Ectodermal cell (in vitro differentiated cells): ENCODE data around the gene UQCC2.

ENCODE experiments used
- H3K27ac ChIP-seq: 2 replicates; pipeline ENCODE4 v1.7.0; 2013; ENCODE audit warnings: mild to moderate bottlenecking, low read depth, low read length; ENCODE audit not compliant: insufficient read depth, poor library complexity, severe bottlenecking
- H3K27me3 ChIP-seq: 2 replicates; pipeline ENCODE4 v1.7.0; 2013; ENCODE audit warnings: mild to moderate bottlenecking, low read length; ENCODE audit not compliant: insufficient read depth, control insufficient read depth, poor library complexity, severe bottlenecking
- H3K36me3 ChIP-seq: one replicate; pipeline ENCODE4 v1.7.0; 2013; ENCODE audit warnings: low read length; ENCODE audit not compliant: control insufficient read depth, insufficient read depth
- H3K4me1 ChIP-seq: one replicate; pipeline ENCODE4 v1.7.0; 2013; ENCODE audit warnings: low read length; ENCODE audit not compliant: control insufficient read depth, insufficient read depth
- H3K4me3 ChIP-seq: 2 replicates; pipeline ENCODE4 v1.7.0; 2013; ENCODE audit warnings: low read depth, low read length, control low read depth; ENCODE audit not compliant: insufficient read depth
- H3K9me3 ChIP-seq: 2 replicates; pipeline ENCODE4 v1.7.0; 2013; ENCODE audit warnings: mild to moderate bottlenecking, low read length, moderate library complexity; ENCODE audit not compliant: control insufficient read depth
- WGBS, 2 experiments: methylation state at CpG; one replicate each; pipeline ENCODE4 v1.1.7; 2013; ENCODE audit warnings: missing lambda C conversion rate in 2 of 2; 5-methylcytosine and 5-hydroxymethylcytosine counted together

Gene UQCC2

DNA sequence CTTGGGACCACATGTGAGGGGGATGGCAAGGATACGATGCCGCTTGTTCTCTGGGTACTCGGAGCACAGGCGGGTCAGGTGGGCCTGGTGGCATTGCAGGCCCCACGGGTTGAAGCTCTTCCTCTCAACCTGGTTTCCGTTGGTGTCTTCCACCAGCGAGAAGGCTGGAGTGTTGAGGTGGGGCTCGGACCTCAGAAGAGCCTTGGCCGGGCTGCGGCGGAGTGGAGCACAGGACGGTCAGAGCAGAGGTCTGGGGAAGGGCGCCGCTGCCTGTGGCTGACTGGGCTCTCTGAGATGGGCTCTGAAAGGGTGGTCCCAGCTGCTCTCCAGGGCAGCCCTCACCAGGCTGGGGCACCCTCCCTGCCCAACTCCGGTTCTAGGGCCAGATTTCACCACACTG lies 15.2 kb upstream of the UQCC2 start:
- 95 to 97% methylated on average over 15 of the region's 15 CpGs for WGBS, 2 experiments
- no peaks in the 10 kb centered on the region for H3K36me3 ChIP-seq
- no peaks in the 10 kb centered on the region for H3K27me3 ChIP-seq

DNA sequence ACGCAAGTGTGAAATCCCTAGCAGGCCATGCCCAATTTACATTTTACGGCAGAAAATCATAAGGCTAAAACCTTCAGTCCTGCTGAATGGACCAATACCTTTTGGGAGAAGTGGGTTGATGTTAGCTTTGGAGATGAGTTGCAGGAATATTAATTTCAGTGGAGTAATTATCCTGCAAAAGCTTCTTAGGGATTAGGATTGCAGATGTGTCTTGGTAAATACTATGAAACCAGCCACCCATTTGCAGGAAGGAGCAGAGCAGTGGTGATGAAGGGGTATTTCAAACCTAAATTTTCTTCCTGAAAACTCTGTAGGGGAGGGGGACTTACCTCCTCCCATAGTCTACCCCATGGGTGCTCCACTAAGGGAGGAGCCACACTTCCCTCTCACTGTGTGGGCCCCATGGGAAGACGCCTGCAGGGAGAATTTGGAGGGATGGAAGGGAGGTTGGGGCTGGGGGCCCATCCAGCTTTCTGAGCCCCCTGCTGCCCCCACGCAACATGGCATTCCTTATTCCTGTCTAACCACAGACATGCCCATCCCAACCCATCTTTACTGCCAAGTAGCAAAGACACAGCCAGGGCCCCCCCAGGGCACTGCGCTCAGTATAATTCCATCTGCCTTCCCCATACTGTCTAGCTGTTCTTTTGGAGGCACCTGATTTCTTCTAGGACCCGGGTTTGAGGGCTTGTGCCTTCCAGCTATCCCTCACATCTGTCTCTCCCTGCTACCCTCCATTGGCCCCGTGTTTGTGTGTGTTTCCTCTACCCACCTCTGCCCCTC lies 14.6 kb upstream of the UQCC2 start:
- no peaks in the 10 kb centered on the region for H3K27me3 ChIP-seq

More for the DNA sequence above, 15.2 kb upstream of the UQCC2 start:
- Histone ChIP-seq H3K4me1 (no peaks in the 10 kb centered on the region), H3K27ac (no peak overlapping the region), H3K9me3 (no peaks in the 10 kb centered on the region), H3K4me3 (no peak overlapping the region)

DNA sequence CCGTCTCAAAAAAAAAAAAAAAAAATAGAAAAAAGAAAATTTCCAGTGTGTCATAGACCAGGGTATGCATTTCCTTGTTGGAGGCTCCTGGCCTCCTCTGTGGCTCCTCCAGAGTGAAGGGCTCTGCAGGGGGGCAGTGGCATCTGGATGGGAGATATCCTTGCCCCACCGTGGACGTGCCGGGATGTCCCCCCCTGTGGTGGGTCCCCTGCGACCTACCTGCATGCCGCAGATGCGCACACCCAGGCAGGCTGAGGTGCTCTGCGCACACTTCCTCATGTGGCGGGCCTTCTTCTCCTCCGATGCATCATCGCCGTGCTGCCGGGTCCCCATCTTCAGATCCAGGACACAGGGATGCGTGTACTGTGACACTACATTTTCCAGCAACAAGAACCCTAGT lies 13.7 kb upstream of the UQCC2 start:
- WGBS, 2 experiments: 88 to 94% methylated on average over 14 of the region's 14 CpGs
- Histone ChIP-seq H3K4me3 (no peak overlapping the region), H3K27me3 (no peaks in the 10 kb centered on the region), H3K4me1 (no peaks in the 10 kb centered on the region), H3K27ac (no peak overlapping the region), H3K9me3 (no peaks in the 10 kb centered on the region), H3K36me3 (no peaks in the 10 kb centered on the region)

More for the DNA sequence above, 14.6 kb upstream of the UQCC2 start:
- no peaks in the 10 kb centered on the region for H3K4me1 ChIP-seq
- no peak overlapping the region for H3K4me3 ChIP-seq
- no peak overlapping the region for H3K27ac ChIP-seq
- 86% methylated on average over 7 of the region's 7 CpGs for WGBS, 2 experiments
- H3K36me3 ChIP-seq: no peaks in the 10 kb centered on the region
- H3K9me3 ChIP-seq: no peaks in the 10 kb centered on the region

DNA sequence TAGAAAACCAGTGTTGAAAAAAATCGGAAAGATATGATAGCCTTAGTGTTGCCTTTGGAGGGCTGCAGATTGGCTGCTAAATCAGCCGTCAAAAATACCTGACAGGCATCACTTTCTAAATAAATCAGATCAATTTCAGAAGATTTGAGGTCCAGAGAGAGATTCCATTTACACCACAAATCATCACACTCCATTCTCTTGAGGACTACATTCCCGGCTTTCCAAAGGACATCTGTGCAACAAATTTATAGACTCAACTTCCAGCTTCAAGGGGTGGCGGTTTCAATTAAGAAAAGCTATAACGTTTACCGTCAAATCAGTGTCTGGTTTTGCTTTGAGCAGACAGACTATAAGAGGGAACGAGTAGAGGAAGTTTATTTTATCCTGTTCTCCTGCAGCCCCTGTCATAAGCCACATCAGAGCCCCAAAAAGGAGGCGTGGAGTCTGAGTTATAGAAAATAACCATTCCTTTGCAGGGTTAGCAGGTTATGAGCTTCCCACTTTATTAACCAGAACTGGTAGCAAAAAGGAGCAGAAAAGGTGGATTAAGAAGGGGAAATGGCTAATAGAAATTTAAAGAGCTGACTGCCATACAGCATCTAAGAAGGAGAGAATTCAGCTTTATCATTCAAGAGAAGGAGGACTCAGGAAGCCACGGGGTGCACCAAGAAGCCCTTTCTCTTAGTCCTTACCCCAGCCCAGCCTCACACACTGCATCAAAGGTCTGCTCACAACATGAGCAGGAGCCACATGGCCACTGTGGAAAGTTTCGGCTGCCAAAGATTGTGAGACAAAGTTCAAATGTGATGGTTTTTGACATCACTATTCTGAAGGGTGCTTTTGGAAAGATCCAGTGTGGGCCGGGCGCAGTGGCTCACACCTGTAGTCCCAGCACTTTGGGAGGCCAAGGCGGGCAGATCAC lies 12.9 kb upstream of the UQCC2 start:
- H3K9me3 ChIP-seq: no peaks in the 10 kb centered on the region
- 84 to 85% methylated on average over 13 of the region's 13 CpGs for WGBS, 2 experiments
- H3K36me3 ChIP-seq: no peaks in the 10 kb centered on the region
- no peak overlapping the region for H3K27ac ChIP-seq
- H3K4me3 ChIP-seq: no peak overlapping the region
- H3K27me3 ChIP-seq: no peaks in the 10 kb centered on the region
- no peaks in the 10 kb centered on the region for H3K4me1 ChIP-seq

DNA sequence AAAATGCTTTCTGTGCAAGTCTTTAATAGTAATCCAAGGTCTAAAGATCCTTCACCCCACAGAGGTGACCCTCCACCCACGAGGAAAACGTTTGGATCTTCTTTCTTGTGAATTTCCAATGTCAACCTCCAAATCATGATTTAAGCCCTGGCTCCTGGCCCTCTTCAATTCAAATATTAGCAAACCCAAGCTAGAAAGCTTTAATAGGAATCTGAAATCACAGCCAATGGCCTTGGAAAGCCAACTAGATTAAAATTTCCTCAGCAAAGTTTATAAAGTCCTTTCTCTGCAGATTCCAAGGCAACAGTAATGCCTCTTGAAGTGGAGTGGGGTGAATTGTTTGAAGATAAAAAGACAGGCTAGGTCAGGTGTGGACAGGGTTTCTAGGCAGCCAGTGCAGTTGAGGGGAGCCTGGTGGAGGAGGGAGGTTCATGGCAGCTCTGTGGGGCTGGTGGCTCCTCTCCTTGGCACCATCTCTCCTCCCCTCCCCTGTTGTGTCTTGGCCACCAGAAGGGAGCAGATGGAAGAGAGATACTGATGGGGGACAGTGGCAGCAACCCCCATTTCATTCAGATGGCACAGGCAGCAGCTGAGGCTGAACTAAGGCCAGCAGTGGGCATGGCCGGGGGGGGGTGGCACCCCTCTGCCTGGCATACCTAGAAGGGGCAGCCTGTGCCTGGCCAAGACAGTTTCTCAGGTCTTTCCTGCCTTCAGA lies 12.0 kb upstream of the UQCC2 start:
- no peaks in the 10 kb centered on the region for H3K4me1 ChIP-seq
- 90% methylated on average over 3 of the region's 3 CpGs for WGBS, 2 experiments
- H3K27ac ChIP-seq: no peak overlapping the region
- no peak overlapping the region for H3K4me3 ChIP-seq
- H3K27me3 ChIP-seq: no peaks in the 10 kb centered on the region
- H3K36me3 ChIP-seq: no peaks in the 10 kb centered on the region
- no peaks in the 10 kb centered on the region for H3K9me3 ChIP-seq

DNA sequence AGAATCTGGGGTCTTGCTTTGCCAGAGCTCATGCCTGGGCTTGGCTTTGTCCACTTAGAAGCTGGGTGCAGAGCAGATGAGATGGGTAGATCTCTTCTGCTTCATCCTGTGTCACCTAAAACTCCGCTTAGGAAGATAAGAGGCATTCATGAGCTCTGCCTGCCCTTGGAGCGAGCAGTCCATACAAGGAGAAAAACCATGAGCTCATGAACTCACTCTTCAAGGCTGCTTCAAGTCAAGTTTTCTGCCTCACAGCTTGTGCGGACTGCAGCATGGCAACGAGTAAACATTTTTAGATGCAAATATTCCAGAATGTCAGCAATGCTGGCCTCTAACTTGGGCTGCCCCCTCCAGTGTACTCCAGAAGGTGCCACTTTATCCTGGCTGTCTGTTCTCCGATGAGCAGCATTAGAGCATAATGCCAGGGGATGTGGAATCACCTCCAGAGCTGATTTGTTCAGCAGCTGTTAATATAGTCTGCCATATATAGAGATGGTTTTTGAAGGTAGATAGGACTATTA lies 10.7 kb upstream of the UQCC2 start:
- Histone ChIP-seq H3K27me3 (no peaks in the 10 kb centered on the region), H3K9me3 (no peaks in the 10 kb centered on the region), H3K4me3 (no peak overlapping the region), H3K36me3 (no peaks in the 10 kb centered on the region), H3K27ac (no peak overlapping the region), H3K4me1 (no peaks in the 10 kb centered on the region)
- 94% methylated on average over 5 of the region's 5 CpGs for WGBS, 2 experiments

DNA sequence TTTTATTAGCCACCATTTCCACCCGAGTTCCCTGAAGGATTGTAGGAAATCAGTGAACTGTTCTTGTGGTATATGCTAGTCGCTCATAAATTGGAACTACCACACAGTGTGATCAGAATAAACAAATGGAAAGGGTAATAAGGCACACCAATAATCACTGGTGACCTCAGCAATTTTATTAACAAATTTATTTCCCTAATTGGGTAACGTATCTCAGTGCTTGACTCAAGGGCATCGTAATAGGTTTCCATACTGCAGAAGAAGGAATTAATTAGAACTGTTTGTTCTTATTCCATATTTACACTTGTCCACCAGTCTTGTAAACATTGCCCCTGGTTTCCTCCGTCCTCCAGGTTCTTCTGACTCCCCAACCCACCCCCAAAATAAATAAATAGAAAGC lies 10.0 kb upstream of the UQCC2 start:
- Histone ChIP-seq H3K4me1 (peaks cover 2% of the 10 kb centered on the region), H3K27ac (no peak overlapping the region), H3K4me3 (no peak overlapping the region), H3K36me3 (no peaks in the 10 kb centered on the region), H3K9me3 (no peaks in the 10 kb centered on the region), H3K27me3 (no peaks in the 10 kb centered on the region)
- WGBS, 2 experiments: 91 to 98% methylated on average over 4 to 5 of the region's 5 CpGs

DNA sequence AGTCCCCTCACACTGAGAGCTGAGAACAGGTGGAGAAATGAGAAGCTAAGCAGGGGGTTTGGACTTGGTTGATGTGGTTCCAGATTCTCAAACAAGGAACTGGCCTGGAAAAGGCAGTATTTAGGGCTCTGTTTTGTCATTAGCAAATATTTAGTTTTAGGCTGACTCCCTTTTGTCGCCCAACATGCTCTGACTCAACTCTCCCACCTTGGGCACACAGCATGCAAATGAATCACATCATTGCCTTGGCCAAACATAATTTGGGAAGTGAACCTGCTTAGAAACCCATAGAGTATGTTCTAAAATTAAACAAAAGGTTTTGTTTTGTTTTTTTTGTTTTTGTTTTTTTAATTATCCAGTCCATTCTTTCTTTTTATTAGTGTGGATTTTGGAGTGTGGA lies 9.5 kb upstream of the UQCC2 start:
- Histone ChIP-seq H3K36me3 (no peaks in the 10 kb centered on the region), H3K9me3 (no peaks in the 10 kb centered on the region), H3K27ac (no peak overlapping the region), H3K27me3 (no peaks in the 10 kb centered on the region), H3K4me1 (peaks cover 5% of the 10 kb centered on the region), H3K4me3 (no peak overlapping the region)
- WGBS, 2 experiments: 100% methylated on average over 1 of the region's 1 CpG

DNA sequence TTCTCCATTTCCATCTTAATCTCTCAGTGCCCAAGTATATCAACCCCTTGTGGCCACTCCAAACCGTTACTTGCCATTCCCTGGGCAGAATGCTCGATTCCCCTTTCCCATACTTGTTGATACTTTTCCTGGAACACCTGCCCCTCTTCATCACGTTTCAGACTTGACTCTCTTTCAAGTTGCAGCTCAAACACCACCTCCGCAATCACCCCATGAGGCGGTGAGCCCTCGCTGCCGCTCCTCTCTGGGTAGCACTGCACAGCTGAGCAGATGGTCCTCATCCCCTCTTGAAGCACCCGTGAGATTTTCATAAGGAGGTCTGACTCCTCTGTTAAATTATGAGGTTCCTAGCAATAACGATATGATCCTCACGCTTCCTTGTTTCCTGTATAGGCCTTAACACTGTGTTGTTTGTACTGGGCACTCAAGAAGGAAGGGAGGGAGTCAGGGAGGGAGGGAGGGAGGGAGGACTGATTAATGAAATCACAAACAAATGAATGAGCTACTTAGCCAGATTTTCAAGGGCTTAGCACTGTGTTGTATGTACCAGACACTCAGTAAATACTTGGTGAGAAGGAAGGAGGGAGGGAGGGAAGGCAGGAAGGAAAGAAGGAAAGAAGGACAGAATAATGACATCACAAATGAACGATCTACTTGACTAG lies 8.0 kb upstream of the UQCC2 start:
- WGBS, 2 experiments: 89 to 90% methylated on average over 11 of the region's 11 CpGs
- no peak overlapping the region for H3K27ac ChIP-seq

More for the DNA sequence above, 8.0 kb upstream of the UQCC2 start:
- Histone ChIP-seq H3K4me3 (no peak overlapping the region), H3K9me3 (no peaks in the 10 kb centered on the region), H3K4me1 (peaks cover 5% of the 10 kb centered on the region), H3K36me3 (no peaks in the 10 kb centered on the region), H3K27me3 (no peaks in the 10 kb centered on the region)
